Cortex of kidney (tissue), 1 donor: ENCODE results near the gene UST.
"Not testable (repeated sequence)": the region's sequence is repeated elsewhere in the genome, so short reads cannot be mapped to it uniquely, and the experiment has no call there.

Experiments
- DNase-seq: peaks from one replicate; lab custom pipeline; 2025; lab: John Stamatoyannopoulos, UW

Gene UST

GRCh38 chr6:148898376-148899014, 151.7 kb downstream of the UST start:
- DNase-seq: no peak

GRCh38 chr6:148904896-148905870, 158.4 kb downstream of the UST start:
- no peak for DNase-seq

- DNase-seq: no peak
Observed at GRCh38 chr6:148905901-148906300, 159.1 kb downstream of the UST start.

- DNase-seq: no peak
Observed at GRCh38 chr6:148906386-148906785, 159.6 kb downstream of the UST start.

- DNase-seq: no peak
Observed at GRCh38 chr6:148907573-148907972, 160.7 kb downstream of the UST start.

GRCh38 chr6:148912252-148912651, 165.4 kb downstream of the UST start:
- DNase-seq: no peak

GRCh38 chr6:148915810-148916209, 169.0 kb downstream of the UST start:
- no peak for DNase-seq

GRCh38 chr6:148916485-148916884, 169.7 kb downstream of the UST start:
- DNase-seq: not testable (repeated sequence)

- DNase-seq: no peak
Observed at GRCh38 chr6:148924226-148925012, 177.6 kb downstream of the UST start.

- DNase-seq: no peak
Observed at GRCh38 chr6:148925701-148926100, 178.9 kb downstream of the UST start.

- DNase-seq: no peak
Observed at GRCh38 chr6:148926478-148926877, 179.6 kb downstream of the UST start.

- DNase-seq: no peak
Observed at GRCh38 chr6:148927586-148927985, 180.8 kb downstream of the UST start.

- DNase-seq: no peak
Observed at GRCh38 chr6:148928811-148929210, 182.0 kb downstream of the UST start.

- no peak for DNase-seq
Observed at GRCh38 chr6:148932208-148932607, 185.4 kb downstream of the UST start.

GRCh38 chr6:148932731-148933130, 185.9 kb downstream of the UST start:
- no peak for DNase-seq

GRCh38 chr6:148934539-148934938, 187.7 kb downstream of the UST start:
- DNase-seq: no peak

- DNase-seq: no peak
Observed at GRCh38 chr6:148934961-148935360, 188.1 kb downstream of the UST start.

- DNase-seq: no peak
Observed at GRCh38 chr6:148935705-148936435, 189.0 kb downstream of the UST start.

GRCh38 chr6:148943451-148943850, 196.6 kb downstream of the UST start:
- no peak for DNase-seq

GRCh38 chr6:148944608-148945007, 197.8 kb downstream of the UST start:
- DNase-seq: no peak

- no peak for DNase-seq
Observed at GRCh38 chr6:148945301-148946021, 198.6 kb downstream of the UST start.
